HG02970 (cell line): ENCODE data around the gene CHRNA5.

Experiments used
- ATAC-seq: cut with Tn5 transposase; IDR thresholded peaks from one replicate; pipeline ENCODE4 v1.9.1; 2021; ENCODE audit warnings: mild to moderate bottlenecking, moderate library complexity, moderate number of reproducible peaks; ENCODE audit not compliant: unreplicated experiment, low FRiP score

The CHRNA5 gene

DNA sequence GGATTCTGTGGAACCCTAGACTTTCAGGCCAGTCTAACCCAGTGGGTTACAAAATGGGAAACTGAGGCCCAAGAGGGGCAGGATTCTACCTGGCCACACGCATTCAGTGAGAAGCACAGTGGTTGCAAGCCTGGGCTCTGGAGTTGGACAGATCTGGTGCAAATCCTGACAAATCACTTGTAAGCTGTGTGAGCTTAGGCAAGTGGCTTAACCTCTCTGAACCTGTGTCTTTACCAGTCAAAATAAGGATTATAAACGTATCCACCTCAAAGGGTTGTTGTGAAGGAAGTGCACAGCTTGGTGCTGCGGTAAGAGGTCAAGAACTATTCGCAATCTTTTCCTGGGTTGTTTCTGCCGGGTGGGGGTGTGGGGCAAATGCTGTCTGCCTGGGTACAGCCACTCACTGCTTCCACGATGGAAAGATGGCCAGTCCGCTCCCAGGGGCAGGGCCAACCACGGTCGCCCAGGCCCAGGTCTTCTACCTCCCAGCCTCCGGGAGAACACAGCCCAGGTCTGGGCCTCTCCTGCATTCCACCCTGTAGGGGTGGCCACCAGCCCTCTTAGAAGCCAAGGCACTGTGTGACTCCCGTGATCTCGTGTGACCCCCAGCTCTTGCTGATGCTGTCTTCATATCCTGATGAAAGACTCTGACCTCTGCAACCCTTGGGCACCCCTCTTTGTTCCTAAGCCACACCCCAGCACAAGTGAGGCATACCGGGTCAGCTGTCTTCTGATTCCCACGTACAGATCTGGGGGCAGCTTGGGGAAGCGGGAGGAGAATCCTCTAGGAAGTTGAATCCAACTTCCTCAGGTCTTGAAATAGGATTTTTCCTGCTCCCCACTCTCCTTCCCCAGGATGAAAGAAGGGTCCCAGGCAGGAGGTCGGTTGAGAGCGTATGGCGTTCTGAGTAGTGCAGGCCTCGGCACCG lies 54.0 kb downstream of the CHRNA5 start:
- ATAC-seq = no peak

DNA sequence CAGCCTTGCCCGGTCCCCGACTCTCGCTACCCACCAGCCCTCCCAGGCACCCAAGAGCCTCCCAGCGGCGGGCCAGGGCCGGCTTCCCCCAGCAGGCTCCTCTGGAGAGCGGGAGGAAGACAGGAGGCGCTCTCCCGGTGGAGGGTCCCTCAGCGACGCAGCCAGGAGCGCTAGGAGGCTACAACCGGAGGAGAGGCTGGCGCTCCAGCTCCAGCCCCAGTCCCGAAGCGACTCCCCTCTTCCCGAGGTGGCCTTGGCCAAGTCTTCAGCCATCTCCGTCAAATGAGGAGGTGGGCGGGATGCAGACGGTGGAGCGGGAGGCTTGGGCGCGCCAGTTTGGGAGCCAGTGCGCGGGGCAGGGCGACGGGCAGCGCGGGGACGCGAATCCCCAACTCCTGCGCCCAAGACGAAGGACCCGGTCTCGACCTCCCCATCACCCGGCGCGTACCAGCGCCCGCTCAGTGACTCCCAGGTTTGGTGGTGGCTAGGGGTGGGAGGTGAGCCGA lies 54.8 kb downstream of the CHRNA5 start:
- no peak for ATAC-seq

DNA sequence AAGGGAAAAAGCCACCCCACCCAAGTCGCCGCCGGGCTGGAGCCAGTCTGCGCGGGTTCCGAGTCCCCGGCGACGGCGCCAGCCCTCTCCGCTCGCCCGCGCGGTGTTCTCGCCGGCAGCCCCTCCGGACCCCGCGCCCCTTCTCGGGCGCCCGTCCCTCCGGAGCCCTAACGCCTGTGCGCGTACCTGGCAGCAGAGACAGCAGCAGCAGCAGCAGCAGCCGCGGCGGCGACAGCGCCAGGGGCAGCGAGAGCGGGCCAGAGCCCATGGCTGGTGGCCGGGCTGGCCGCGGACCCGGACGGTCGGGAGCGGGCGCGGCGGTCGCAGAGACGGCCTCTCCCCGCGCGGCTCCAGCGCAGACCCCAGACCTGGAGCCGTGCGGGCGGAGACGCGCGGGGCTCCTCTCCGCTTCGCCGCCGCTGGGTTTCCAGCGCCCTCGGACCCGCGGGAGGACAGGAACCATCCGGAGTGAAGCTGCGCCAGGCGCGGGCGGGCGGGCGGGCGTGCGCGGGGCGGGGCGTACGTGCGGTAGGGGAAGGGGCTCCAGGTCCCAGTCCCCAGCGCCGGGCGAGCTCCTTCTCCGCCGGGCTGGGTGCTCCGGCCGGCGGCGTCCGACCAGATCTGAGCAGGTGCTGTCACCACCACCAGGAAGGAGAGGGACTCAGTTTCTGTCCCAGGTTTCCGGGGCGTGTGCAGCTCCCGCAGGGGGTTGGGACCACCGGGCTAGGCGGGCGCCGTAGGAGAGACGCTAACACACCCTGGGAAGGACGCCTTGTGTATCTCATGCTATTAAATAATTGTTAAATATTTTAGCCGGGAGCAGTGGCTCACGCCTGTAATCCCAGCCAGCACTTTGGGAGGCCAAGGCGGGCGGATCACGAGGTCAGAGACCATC lies 55.5 kb downstream of the CHRNA5 start, which contains the start of gene CHRNA3:
CHRNA3 (minus strand) TSS at position 470 of the 895 bp plus-strand sequence; CDS start at position 268, 202 bp downstream.
- no peak for ATAC-seq

- no peak for ATAC-seq
Observed at GRCh38 chr15:78621810-78622402, 56.6 kb downstream of the CHRNA5 start.

DNA sequence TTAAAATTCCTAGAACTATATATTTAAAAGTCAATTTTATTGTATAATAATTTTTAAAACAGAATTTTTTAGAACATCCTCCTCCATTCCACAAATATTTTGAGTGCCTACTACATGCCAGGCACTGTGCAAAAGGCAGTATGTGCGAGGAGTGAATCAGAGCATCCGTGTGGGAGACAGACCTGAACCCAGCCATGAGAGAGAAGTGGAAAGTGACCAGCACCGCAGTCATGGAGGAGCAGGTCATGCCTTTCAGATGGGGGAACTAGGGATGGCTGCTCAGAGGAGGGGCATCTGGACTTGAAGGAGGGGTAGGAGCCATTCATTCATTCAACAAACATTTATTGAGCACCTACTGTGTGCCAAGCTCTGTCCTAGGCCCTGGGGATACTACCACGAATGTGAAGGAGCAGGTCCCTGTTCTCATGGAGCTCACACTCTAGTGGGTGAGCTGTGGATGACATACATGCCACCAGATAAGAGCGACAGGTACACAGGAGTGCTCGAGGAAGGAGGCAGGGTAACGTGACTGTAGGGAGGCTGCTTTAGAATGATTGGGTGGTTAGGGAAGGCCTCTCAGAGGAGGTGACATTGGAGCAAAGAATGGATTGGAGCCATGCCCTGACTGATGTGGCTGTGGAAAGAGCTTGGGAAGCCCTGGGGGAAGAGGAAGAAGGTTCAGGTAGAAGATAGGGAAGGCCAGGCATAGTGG lies 58.6 kb downstream of the CHRNA5 start:
- no peak for ATAC-seq

DNA sequence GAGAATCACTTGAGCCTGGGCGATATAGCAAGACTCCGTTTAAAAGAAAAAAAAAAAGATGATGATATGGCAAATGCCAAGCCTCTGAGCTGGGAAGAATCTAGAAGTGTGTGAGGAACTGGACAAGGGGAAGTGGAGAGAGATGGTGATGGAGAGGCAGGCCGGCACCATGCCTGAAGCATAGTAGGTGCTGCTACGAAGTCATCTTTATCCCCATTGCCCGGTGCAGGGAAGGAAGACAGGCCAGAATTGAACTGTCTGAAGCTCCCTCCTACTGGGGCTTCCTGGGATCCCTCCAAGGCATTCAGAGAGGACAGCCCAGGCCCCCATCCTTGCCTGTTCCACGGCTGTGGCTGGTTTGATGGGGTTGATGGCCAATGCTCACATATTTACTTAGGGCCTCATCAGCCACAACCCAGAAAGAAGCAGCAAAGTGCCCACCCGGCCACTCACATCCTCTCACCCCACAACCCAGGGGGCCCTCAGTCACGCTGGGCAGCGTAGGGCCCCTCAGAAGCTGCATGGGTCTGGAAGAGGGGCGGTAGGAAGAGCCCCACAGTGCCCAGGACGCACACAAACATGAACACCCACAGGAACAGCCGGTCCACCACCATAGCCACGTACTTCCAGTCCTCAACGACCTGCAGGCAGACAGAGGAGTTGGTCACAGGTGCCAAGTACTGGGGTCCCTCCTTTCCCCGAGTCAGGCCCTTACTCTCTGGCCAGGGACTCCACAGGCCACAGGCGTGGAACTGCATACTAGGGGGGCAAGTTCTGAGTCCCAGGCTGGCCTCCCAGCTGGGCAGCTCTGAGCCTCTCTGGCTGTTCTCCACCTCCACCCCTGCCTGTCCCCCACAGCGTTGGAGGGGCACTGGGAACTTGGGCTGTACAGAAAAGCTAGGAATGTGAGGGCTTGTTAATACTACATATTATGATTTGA lies 59.6 kb downstream of the CHRNA5 start:
- no peak for ATAC-seq

DNA sequence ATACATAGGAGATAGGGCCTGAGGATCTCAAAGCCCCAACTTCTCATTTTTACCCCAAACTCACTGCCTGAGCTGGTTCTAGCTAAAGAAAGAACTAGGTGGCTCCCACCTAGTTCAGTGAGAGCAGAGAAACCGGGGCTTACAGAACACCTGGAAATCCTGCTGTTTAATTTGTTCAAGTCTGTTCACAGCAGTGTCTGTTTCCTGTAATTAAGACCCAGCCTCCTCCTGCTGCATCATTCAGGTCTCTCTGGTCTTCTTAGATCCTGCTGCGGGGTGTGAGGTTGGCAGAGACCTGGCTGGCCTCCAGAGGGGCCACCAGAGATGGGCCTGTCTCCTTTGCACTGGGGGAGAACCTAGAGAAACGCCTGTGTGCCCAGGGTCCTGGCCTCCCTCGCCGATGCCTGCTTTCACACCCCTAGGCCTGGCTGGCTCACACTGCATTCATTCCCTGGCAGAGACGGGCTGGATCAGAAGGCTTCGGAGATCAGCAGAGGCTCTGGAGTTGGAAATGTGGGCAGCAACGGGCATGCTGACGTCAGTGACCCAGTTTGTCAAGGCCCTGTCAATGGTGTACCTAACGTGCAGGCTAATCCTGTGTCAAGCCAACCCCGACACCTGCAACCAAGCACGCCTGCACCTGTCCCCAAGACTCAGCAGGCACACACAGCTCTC lies 60.4 kb downstream of the CHRNA5 start:
- no peak for ATAC-seq

- ATAC-seq = no peak
Observed at GRCh38 chr15:78626381-78626995, 61.2 kb downstream of the CHRNA5 start.

- no peak for ATAC-seq
Observed at GRCh38 chr15:78627348-78627747, 62.0 kb downstream of the CHRNA5 start.

DNA sequence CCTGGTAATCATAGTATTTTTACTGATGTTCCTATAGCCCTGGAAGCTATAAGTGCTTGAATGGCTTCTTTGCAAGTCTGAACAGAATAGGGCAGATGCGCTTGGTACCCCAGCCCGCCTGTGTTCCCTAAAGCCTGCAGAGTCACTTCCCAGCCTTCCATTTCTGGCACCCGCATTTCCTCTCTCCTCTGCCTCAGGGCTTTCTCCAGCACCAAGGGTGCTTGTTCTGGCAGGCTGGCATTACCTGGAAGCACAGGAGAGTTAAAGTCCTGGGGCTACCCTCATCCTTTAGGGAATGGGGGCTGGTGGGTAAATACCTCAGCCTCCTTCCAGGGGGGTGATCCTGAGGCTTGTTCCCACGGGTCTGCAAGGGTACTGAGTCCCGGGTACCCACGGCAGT lies 62.9 kb downstream of the CHRNA5 start:
- ATAC-seq = no peak

- ATAC-seq = no peak
Observed at GRCh38 chr15:78629031-78629715, 63.9 kb downstream of the CHRNA5 start.

- no peak for ATAC-seq
Observed at GRCh38 chr15:78629716-78630065, 64.4 kb downstream of the CHRNA5 start.

DNA sequence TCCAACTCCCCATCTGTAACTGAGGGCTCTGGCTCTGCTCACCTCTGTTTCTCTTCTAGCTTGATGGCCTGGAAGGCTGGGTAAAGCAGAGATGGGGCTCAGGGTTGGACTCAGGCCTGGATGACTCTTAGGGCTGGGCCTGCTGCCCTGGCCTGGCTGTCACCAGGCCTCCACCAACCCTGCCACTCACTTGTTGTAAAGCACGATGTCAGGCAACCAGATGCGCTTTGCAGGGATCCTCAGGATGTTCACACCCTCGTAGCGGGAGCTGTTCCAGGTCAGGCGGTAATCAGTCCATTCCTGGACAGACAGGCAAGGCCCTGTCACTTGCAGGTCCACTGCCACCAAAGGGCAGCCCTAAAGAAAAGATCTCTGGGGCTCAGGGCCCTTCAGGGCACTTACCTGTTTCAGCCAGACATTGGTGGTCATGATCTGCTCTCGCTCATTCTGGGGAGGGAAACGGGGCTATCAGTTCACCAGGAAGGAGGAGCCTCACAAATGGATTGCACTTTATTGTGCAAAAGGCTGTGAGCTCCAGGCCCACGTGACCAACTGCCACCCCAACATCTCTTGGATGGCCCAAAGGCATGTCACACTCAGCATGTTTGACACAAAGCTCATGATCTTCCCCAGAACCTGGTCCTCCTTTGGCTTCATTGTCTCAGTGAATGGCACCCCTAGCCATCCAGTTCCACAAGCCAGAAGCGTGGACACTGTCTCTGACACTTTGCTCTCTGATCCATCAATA lies 65.7 kb downstream of the CHRNA5 start:
- no peak for ATAC-seq

GRCh38 chr15:78633348-78633747 lies 68.0 kb downstream of the CHRNA5 start:
- ATAC-seq = no peak

GRCh38 chr15:78634210-78635145 lies 69.2 kb downstream of the CHRNA5 start:
- ATAC-seq = no peak

- ATAC-seq = no peak
Observed at GRCh38 chr15:78635346-78635745, 70.0 kb downstream of the CHRNA5 start.
